ENCODE results near the gene LONP1.

DNA sequence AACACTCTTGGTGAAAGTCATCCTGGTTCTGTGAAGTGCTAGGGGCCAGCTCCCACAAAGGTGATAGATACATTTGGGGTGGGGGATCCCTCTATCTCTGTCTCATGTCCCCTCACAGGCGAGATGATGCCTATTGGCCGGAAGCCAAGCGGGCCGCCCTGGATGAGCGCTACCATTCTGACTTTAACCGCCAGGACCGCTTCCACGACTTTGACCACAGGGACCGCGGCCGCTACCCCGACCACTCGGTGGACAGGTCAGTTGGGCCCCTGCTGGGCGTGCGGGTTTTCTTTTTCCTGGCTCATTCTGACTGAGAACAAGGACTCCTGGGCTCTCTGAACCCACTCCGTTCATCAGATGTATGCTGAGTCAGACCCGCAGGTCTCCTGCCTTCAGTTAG, 56.0 kb downstream of the LONP1 start:
- TF ChIP-seq, protein P1, sequence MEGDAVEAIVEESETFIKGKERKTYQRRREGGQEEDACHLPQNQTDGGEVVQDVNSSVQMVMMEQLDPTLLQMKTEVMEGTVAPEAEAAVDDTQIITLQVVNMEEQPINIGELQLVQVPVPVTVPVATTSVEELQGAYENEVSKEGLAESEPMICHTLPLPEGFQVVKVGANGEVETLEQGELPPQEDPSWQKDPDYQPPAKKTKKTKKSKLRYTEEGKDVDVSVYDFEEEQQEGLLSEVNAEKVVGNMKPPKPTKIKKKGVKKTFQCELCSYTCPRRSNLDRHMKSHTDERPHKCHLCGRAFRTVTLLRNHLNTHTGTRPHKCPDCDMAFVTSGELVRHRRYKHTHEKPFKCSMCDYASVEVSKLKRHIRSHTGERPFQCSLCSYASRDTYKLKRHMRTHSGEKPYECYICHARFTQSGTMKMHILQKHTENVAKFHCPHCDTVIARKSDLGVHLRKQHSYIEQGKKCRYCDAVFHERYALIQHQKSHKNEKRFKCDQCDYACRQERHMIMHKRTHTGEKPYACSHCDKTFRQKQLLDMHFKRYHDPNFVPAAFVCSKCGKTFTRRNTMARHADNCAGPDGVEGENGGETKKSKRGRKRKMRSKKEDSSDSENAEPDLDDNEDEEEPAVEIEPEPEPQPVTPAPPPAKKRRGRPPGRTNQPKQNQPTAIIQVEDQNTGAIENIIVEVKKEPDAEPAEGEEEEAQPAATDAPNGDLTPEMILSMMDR (IDR thresholded peaks at IDR 0.05), result no peak
- TF ChIP-seq POLR2A (IDR thresholded peaks at IDR 0.05), result no peak

Data from lower leg skin (tissue), 3 donors.